ENCODE results near the gene CYBA. TPM values are rescaled to one million over a fixed set of nuclear protein-coding genes. Genes with fewer than 3 reads are reported as not detected.

The CYBA gene
- 116 to 127 TPM (median 121 TPM) in 3 replicates for total RNA-seq

- Mint-ChIP-seq H3K4me1 (peaks cover 10% of the 10 kb centered on the region), H3K27me3 (ENCODE audit: low read depth) (no peaks in the 10 kb centered on the region), H3K4me3 (peak within 1 kb of the TSS; percentile 82), H3K36me3 (peaks cover 5% of the 10 kb centered on the region), H3K27ac (peak within 1 kb of the TSS; percentile 43), H3K9me3 (no peaks in the 10 kb centered on the region)
- TF ChIP-seq CTCF (IDR thresholded peaks at IDR 0.05; ENCODE audit: unreplicated experiment): no peak
- peak in 1 of 2 experiments; percentile 53 for DNase-seq (ENCODE audit: low spot score in 2 of 2, unreplicated experiment in 2 of 2)
These were observed at the start of gene CYBA for GRCh38 chr16:88650749-88651275. CYBA (minus strand) TSS chr16:88651053; CDS start chr16:88651013, 40 bp downstream.

- TF ChIP-seq CTCF (IDR thresholded peaks at IDR 0.05; ENCODE audit: unreplicated experiment): no peak
- H3K4me3 Mint-ChIP-seq: no peak overlapping the region
- H3K4me1 Mint-ChIP-seq: peaks cover 10% of the 10 kb centered on the region
- H3K27me3 Mint-ChIP-seq (ENCODE audit: low read depth): no peaks in the 10 kb centered on the region
- H3K9me3 Mint-ChIP-seq: no peaks in the 10 kb centered on the region
- H3K36me3 Mint-ChIP-seq: no peaks in the 10 kb centered on the region
- no peak for DNase-seq (ENCODE audit: low spot score in 2 of 2, unreplicated experiment in 2 of 2)
- H3K27ac Mint-ChIP-seq: no peak overlapping the region
These were observed 49.4 kb upstream of the CYBA start for GRCh38 chr16:88700322-88700635.

DNA sequence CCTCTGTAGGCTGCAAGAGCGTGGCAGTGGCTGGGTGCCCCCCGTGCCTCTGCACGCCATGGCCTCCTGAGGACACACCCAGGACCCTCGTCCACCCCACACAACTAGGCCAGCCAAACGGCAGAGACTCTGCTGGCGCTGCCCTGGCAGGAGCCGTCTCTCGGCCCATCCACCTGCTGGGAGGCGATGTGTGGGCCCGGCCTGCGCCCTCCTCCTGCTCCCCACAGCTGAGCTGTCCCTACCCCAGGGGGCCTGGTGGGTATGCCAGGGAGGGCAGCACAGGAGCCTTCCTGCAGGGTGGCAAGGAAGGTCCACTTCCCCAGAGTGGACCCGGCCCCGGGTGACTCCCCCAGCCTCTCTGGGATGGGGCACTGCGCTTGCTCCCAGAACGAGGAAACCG, 48.3 kb upstream of the CYBA start:
- Mint-ChIP-seq H3K4me3 (no peak overlapping the region), H3K4me1 (peaks cover 4% of the 10 kb centered on the region), H3K9me3 (no peaks in the 10 kb centered on the region), H3K27me3 (ENCODE audit: low read depth) (no peaks in the 10 kb centered on the region), H3K27ac (no peak overlapping the region), H3K36me3 (no peaks in the 10 kb centered on the region)
- no peak for DNase-seq (ENCODE audit: low spot score in 2 of 2, unreplicated experiment in 2 of 2)
- no peak for TF ChIP-seq CTCF (IDR thresholded peaks at IDR 0.05; ENCODE audit: unreplicated experiment)

DNA sequence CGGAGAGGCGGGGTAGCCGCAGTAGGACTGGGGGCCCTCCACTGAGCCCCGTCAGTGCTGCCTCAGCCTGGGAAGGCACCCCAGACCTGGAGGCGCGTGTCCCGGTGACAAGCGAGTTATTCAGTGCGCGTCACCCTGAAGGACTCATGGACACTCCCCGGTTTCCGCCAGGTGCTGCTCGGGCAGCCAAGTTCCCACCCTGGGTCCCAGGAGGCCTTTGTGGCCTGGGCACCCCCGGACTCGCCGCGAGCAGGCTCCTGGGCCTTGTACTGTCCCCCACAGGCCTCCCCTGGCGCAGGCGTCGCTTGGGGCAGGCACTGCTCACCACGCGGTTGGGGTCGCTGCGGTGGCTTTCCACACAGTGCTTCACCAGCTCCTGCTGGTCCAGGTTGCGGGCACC, 47.8 kb upstream of the CYBA start:
- TF ChIP-seq CTCF (IDR thresholded peaks at IDR 0.05; ENCODE audit: unreplicated experiment): no peak

DNA sequence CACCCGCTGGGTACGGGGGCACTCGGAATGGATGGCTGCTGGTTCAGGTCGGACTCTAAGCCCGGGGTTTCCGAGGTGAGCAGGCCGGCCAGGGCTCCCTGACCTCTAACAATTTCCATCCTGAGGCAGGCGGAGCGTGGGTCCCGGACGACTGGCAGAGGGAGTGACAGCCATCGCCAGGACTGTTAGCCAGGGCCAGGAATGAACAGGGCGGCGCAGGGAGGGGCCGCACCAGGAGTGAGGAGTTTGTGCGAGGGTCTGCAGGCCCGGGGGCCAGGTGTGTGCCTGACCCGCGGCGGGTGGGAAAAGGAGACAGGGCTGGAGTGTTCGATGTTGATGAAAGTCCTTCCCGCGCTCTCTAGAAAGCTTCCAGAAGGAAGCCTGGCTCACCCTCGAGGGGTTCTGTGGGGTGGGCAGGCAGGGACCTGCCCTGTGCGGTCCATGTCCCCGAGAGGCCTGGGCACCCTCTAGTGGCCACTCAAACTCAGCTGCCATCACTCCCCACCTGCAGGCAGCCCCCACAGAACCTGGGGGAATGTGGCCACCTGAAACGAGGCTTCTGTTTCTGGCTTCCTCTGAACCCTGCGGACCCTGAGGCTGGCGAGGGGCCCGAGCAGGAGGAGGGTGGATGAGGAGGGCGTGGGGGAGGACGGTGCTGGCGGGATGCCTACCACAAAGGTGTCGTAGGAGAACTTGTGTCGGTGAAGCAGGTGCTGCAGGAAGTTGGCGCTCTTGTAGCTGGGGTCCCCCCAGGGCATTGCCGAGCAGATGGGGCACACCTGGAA, 47.2 kb upstream of the CYBA start:
- no peak for TF ChIP-seq CTCF (IDR thresholded peaks at IDR 0.05; ENCODE audit: unreplicated experiment)
- DNase-seq (ENCODE audit: low spot score in 2 of 2, unreplicated experiment in 2 of 2): no peak
- Mint-ChIP-seq H3K9me3 (no peaks in the 10 kb centered on the region), H3K27ac (no peak overlapping the region), H3K27me3 (ENCODE audit: low read depth) (no peaks in the 10 kb centered on the region), H3K36me3 (no peaks in the 10 kb centered on the region), H3K4me3 (no peak overlapping the region), H3K4me1 (no peaks in the 10 kb centered on the region)

More for the DNA sequence above, 47.8 kb upstream of the CYBA start:
- H3K27me3 Mint-ChIP-seq (ENCODE audit: low read depth): no peaks in the 10 kb centered on the region
- H3K27ac Mint-ChIP-seq: no peak overlapping the region
- H3K36me3 Mint-ChIP-seq: no peaks in the 10 kb centered on the region
- no peaks in the 10 kb centered on the region for H3K9me3 Mint-ChIP-seq
- DNase-seq (ENCODE audit: low spot score in 2 of 2, unreplicated experiment in 2 of 2): no peak
- no peak overlapping the region for H3K4me3 Mint-ChIP-seq
- no peaks in the 10 kb centered on the region for H3K4me1 Mint-ChIP-seq
